ENCODE data around the gene TUBB1. TPM values are rescaled to one million over a fixed set of nuclear protein-coding genes. Genes with fewer than 3 reads are reported as not detected.

TUBB1 gene
- total RNA-seq, 1 experiment from 2014 or later: not detected

GRCh38 chr20:59033093-59033492 lies 13.9 kb downstream of the TUBB1 start:
- POLR2A ChIA-PET (ENCODE audit: low non-redundant PET): interaction anchor here (0.6 kb wide), 1 partner anchor 953 kb away, joined by 14 read pairs; no protein-coding TSS in a partner anchor
- H3K4me3 ChIP-seq (ENCODE audit: low read depth, low read length, poor library complexity, severe bottlenecking): peak overlapping the region; percentile 92

GRCh38 chr20:59033616-59034165 lies 14.5 kb downstream of the TUBB1 start:
- Histone ChIP-seq H3K4me1 (ENCODE audit: insufficient read depth, low read length, poor library complexity, severe bottlenecking) (peaks cover 27% of the 10 kb centered on the region), H3K36me3 (ENCODE audit: insufficient read depth, low read length, poor library complexity, severe bottlenecking) (peaks cover 71% of the 10 kb centered on the region), H3K27me3 (replicated peaks; ENCODE audit: insufficient read depth, low read depth, low read length, poor library complexity) (no peaks in the 10 kb centered on the region), H3K4me3 (ENCODE audit: low read depth, low read length, poor library complexity, severe bottlenecking) (no peak overlapping the region), H3K9me3 (ENCODE audit: low read depth, low read length, poor library complexity, severe bottlenecking) (no peaks in the 10 kb centered on the region), H3K27ac (ENCODE audit: low read depth, low read length, poor library complexity, severe bottlenecking) (no peak overlapping the region)
- TF ChIP-seq CTCF (conservative IDR thresholded peaks at IDR 0.05; ENCODE audit: low read depth, low read length) (no peak), EZH2 (IDR thresholded peaks at IDR 0.05; ENCODE audit: borderline replicate concordance, low read depth, low read length, poor library complexity, severe bottlenecking) (no peak)
- ChIA-PET CTCF (no interaction called here), POLR2A (ENCODE audit: low non-redundant PET) (no interaction called here)
- intact Hi-C loops (cut with micrococcal nuclease; ENCODE audit: unreplicated experiment): loop anchor here (5.0 kb wide), 2 partner anchors 51 to 141 kb away; partner anchors contain the start of gene NELFCD
- no TSS peak for BruUV-seq (replicated peaks)
- no peak for DNase-seq (ENCODE audit: low spot score)

More at GRCh38 chr20:59033093-59033492, 13.9 kb downstream of the TUBB1 start:
- CTCF ChIA-PET: no interaction called here
- no peak for TF ChIP-seq EZH2 (IDR thresholded peaks at IDR 0.05; ENCODE audit: borderline replicate concordance, low read depth, low read length, poor library complexity, severe bottlenecking)
- TF ChIP-seq CTCF (conservative IDR thresholded peaks at IDR 0.05; ENCODE audit: low read depth, low read length): no peak
- no TSS peak for BruUV-seq (replicated peaks)
- Histone ChIP-seq H3K4me1 (ENCODE audit: insufficient read depth, low read length, poor library complexity, severe bottlenecking) (peaks cover 28% of the 10 kb centered on the region), H3K27ac (ENCODE audit: low read depth, low read length, poor library complexity, severe bottlenecking) (peak overlapping the region; percentile 92), H3K9me3 (ENCODE audit: low read depth, low read length, poor library complexity, severe bottlenecking) (no peaks in the 10 kb centered on the region), H3K36me3 (ENCODE audit: insufficient read depth, low read length, poor library complexity, severe bottlenecking) (peaks cover 74% of the 10 kb centered on the region), H3K27me3 (replicated peaks; ENCODE audit: insufficient read depth, low read depth, low read length, poor library complexity) (no peaks in the 10 kb centered on the region)
- intact Hi-C loops (cut with micrococcal nuclease; ENCODE audit: unreplicated experiment): loop anchor here (5.0 kb wide), 2 partner anchors 51 to 141 kb away; partner anchors contain the start of gene NELFCD
- DNase-seq (ENCODE audit: low spot score): no peak

- CTCF ChIA-PET: no interaction called here
- Histone ChIP-seq H3K9me3 (ENCODE audit: low read depth, low read length, poor library complexity, severe bottlenecking) (no peaks in the 10 kb centered on the region), H3K27me3 (replicated peaks; ENCODE audit: insufficient read depth, low read depth, low read length, poor library complexity) (no peaks in the 10 kb centered on the region), H3K36me3 (ENCODE audit: insufficient read depth, low read length, poor library complexity, severe bottlenecking) (peaks cover 55% of the 10 kb centered on the region), H3K4me1 (ENCODE audit: insufficient read depth, low read length, poor library complexity, severe bottlenecking) (peaks cover 11% of the 10 kb centered on the region), H3K27ac (ENCODE audit: low read depth, low read length, poor library complexity, severe bottlenecking) (no peak overlapping the region), H3K4me3 (ENCODE audit: low read depth, low read length, poor library complexity, severe bottlenecking) (no peak overlapping the region)
- no peak for DNase-seq (ENCODE audit: low spot score)
- no TSS peak for BruUV-seq (replicated peaks)
- POLR2A ChIA-PET (ENCODE audit: low non-redundant PET): no interaction called here
- TF ChIP-seq EZH2 (IDR thresholded peaks at IDR 0.05; ENCODE audit: borderline replicate concordance, low read depth, low read length, poor library complexity, severe bottlenecking): no peak
- intact Hi-C loops (cut with micrococcal nuclease; ENCODE audit: unreplicated experiment): no loop called here
Measured at GRCh38 chr20:59035381-59035780, 16.2 kb downstream of the TUBB1 start.

- CTCF ChIA-PET: no interaction called here
- Histone ChIP-seq H3K9me3 (ENCODE audit: low read depth, low read length, poor library complexity, severe bottlenecking) (no peaks in the 10 kb centered on the region), H3K27me3 (replicated peaks; ENCODE audit: insufficient read depth, low read depth, low read length, poor library complexity) (no peaks in the 10 kb centered on the region), H3K36me3 (ENCODE audit: insufficient read depth, low read length, poor library complexity, severe bottlenecking) (peaks cover 51% of the 10 kb centered on the region), H3K4me3 (ENCODE audit: low read depth, low read length, poor library complexity, severe bottlenecking) (no peak overlapping the region), H3K27ac (ENCODE audit: low read depth, low read length, poor library complexity, severe bottlenecking) (no peak overlapping the region), H3K4me1 (ENCODE audit: insufficient read depth, low read length, poor library complexity, severe bottlenecking) (no peaks in the 10 kb centered on the region)
- BruUV-seq (replicated peaks): no TSS peak
- intact Hi-C loops (cut with micrococcal nuclease; ENCODE audit: unreplicated experiment): no loop called here
- DNase-seq (ENCODE audit: low spot score): no peak
- POLR2A ChIA-PET (ENCODE audit: low non-redundant PET): no interaction called here
- TF ChIP-seq CTCF (conservative IDR thresholded peaks at IDR 0.05; ENCODE audit: low read depth, low read length) (no peak), EZH2 (IDR thresholded peaks at IDR 0.05; ENCODE audit: borderline replicate concordance, low read depth, low read length, poor library complexity, severe bottlenecking) (no peak)
Measured at GRCh38 chr20:59037386-59037785, 18.2 kb downstream of the TUBB1 start.

All from A673 (cell line).